HG03521 (cell line): ENCODE results near the gene CBX8.
"Not testable (repeated sequence)": the region's sequence is repeated elsewhere in the genome, so short reads cannot be mapped to it uniquely, and the experiment has no call there.

ENCODE experiments used
- ATAC-seq: cut with Tn5 transposase; IDR thresholded peaks from one replicate; pipeline ENCODE4 v1.9.1; 2021; ENCODE audit warnings: mild to moderate bottlenecking, moderate library complexity; ENCODE audit not compliant: unreplicated experiment

CBX8 gene

DNA sequence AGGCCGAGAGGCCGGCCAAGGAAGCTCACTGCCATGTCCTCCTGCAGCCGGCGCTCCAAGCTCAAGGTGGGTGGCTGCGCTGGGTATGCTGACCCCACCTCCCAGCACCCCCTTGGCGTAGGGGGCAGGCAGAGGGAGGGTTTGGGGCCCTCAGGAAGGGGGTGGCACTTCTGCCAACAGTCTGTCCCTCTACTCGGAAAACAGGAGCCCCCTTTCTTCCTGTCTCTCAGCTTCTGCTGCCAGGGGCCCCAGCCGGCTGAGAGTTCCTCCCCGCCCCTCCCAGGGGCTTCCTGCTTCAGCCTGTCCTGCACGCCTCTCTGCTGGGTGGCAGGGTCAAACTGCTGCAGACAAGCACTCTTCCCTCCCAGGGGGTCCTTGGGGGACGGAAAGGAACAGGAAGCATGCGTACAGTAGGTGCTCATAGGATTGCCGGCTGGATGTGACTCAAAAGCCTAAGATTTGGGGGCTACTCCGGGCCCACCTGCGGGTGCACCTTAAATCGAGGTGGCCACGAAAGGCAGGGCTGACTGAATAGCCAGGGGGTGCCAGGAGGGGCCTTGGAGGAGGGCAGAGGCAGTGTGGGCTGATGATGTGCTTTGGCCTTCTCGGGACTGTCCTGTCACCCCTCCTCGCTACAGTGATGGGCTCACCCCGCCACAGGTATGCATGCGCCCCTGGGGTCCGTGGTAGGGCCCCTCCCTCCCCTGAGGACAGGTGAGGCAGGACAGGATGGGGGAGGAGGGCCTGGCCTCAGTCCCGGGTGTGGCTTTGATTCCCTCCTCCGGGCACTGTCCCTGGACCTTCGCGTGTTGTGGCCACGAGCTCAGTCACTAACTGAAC lies 14.9 kb downstream of the CBX8 start:
- no peak for ATAC-seq

DNA sequence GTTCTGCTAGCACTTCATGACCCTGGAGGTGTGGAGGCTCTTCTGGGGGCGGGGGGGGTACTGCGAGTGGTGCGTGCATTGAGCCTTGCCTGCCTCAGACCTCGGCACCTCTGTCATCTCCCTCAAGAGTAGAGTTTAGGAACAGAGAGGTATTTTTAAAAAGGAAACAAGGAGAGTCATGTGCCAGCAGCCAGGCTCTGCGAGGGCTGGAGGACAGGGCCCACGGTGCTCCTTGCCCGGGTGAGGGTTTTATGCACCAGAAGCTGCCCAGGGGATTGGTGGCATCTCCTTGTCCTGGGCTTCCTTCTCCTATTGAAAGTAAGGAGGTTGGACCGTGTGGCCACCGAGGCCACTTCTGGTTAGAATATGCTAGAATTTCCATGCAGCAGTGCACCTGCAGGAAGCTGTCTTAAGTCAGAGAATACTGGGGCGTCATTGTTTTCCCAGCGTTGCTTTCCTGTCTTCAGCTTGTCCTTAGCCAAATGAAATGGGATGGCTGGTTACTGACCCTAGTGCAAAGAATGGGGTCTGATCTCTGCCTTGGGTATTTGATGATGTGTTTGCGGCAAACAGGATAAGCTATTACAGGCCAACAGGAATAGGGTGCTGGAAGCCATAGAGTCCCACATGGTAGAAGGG lies 15.7 kb downstream of the CBX8 start:
- no peak for ATAC-seq

DNA sequence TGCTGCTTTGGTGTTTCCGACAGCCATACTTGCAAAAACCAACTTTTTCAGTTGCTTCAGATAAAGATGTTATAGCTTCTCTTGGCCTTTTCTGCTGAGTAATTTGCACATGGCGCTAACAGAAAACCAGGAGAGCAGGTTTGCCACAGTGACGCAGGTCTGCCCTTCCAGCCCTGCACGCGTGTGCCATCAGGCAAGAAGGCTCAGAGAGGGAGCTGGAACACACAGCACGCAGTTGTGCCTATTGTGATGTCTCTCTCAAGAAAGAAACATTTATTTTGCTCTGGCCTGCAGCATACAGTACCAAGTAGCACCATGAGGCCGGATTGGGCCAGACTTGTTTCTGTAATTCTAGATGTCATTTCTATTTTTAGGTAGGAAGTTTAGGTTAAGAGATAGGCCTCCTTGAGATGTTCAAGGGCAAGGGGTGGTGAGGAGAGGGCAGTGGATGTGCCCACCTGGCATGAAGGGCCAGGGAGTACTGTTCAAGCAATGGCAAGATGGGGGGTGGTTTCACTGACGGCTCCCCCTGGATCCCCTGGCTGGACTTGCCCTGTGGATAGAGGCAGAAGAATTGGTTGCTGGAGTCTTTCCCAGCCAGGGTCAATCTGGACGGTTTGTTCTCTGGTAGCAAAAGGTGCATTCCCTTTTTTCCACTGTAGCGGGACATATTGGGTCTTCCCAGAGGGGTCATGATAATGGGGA lies 17.1 kb downstream of the CBX8 start:
- no peak for ATAC-seq

DNA sequence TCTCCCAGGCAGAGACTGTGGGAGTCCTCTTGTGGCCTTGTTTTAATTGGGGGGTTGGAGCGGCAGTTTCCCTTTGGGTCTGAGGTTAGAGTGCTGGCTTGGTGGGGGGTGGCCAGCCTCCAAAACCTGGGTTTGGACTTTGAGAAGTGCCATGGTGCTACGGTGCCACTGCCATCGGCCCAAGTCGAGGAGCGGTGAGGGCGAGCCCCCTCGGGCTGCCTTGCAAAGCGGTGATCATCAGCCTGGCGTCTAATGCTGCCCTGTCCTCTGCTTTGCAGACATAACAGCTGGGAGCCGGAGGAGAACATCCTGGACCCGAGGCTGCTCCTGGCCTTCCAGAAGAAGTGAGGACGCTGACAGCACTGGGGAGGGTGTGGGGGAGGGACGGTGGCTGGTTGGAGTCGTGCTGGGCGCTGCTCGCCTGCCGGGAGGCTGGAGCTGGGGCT lies 17.8 kb downstream of the CBX8 start:
- no peak for ATAC-seq

DNA sequence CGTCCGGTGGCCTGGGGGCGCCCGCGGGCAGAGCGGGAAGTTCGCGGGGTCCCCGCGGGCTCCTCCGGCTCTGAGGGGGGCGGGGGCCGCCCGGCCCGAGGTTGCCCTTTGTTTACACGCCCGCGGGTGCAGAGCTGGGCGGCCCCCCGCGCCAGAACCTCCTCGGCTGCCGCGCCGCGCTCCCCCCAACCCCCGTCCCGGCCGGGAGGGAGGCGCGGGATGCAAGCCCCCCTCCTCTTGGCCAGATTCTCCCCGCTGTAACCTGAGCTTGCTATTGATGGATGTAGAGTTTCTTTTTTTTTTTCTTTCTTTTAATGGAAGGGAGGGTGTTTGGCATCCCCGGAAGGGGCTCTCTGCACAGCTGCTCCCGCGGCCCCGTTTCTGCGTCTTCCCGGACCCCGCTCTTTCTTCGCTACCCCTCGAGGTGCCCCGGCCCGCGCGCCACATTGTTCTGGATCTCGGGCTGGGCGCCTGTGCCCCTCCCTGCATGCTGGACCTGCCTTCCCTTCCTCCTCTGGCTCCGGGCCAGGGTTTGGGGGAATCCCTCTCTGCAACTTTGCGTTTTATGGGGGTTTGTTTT lies 18.3 kb downstream of the CBX8 start:
- ATAC-seq, result no peak

DNA sequence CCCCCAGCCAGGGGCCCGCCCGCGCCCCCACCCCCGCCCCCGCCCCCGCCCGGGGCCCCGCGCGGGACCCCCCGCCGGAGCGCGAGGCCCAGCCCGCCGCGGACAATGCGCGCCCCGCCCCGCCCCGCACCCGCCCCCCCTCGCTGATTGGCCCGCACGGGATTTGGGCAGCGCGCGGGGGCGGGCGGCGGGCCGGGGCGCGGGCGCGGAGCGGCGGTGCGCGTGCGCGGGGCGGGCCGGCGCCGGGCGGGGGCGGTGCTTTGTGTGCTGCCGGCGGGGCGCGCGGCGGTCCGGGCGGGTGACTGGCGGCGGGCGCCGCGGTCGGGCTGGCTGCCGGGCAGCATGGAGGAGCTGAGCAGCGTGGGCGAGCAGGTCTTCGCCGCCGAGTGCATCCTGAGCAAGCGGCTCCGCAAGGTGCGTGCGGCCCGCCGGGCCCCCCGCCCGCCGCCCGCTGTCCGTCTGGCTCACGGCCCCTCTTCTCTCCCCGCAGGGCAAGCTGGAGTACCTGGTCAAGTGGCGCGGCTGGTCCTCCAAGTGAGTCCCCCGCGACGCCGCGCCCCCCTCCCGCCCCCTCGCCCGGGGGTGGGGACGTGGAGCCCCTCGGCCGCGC lies 18.9 kb downstream of the CBX8 start, which contains the start of gene CBX2:
CBX2 (plus strand) TSS at position 255 of the 610 bp plus-strand sequence; CDS start at position 343, 88 bp downstream.
- peak; percentile 74 for ATAC-seq

DNA sequence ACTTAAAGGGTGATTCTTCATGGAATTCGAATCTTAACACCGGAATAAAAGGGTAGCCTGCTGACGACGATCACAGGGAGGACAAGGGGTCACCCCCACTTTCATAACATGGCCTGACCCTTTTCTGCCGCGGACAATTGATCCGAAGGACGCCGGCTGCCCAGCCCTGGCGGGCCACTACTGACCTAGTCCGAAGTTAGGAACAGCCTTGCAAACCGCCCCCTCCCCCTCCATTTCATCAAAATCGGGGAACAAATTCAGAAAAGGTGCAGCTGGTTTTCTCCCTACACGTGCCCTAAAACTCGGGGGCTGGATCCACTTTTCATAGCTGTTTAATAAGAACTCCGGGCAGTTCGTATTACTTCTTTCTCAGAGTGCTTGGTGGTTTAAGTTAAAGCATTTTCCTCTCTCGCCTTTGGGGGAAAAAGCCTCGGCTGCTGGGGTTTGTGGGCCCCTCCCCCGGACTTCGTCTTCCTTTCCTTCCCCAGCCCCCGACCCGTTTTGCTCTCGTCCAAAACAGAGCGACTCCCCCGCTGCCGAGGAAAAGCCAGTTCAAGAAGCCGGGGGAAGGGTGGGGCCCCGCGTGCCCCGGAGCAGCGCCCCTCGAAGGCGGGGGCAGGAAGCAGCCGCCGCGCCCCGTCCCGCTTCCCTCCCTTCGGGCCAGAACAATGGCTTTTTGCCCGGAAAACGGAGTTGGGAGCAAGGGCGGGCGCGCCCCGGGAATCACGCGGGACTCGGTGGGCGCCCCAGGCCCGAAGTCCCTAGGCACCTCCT lies 19.6 kb downstream of the CBX8 start:
- peak; percentile 15 for ATAC-seq

DNA sequence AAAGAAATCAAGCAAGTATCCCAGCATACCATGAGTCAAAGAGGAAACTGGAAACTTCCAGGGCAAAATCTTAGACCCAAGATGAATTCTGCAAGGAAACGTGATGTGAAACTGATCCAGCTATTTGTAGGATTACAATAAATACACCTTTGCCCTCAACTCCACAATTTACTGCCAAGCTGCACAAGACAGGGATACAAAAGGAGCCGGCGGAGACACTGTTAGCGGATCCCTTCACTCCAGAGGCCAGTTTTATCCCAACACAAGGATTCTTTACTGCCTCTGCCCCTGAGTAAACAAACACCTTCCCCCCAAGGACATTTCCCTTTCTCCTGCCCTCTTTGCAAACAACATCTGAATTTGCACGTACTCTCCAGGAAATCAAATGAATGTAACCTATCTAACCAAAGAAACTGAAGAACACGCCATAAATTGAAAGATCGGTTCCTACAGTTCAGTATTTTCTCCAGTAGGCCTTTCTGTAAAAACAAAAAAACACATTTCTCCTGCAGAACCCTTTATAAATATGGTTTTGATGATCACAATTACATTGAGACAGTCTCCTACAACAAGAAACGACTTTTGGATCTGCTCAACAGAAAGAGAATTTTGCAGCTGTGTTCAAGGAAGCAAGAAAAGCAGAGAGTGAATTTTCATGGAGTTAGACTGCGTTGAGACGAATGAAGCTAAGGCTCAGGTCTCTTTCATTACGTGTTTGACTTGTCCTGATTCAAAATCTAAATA lies 20.3 kb downstream of the CBX8 start:
- no peak for ATAC-seq

DNA sequence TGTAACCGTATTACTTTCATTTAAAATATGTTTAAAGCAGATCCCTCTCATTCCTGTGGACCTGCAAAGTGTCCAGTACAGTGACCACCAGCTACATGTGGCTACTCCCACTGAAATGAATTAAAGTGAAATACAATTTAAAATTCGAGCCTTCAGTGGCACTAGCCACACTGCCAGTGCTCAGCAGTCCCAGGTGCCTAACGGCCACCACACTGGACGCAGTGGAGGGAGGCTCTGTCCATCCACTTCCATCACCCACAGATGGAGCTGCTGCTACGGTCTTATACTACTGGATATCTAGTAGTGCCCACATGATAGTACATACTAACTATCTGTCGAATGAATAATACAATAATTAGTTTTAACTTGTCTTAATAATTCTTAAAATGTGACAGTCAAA lies 21.2 kb downstream of the CBX8 start:
- ATAC-seq, result no peak

DNA sequence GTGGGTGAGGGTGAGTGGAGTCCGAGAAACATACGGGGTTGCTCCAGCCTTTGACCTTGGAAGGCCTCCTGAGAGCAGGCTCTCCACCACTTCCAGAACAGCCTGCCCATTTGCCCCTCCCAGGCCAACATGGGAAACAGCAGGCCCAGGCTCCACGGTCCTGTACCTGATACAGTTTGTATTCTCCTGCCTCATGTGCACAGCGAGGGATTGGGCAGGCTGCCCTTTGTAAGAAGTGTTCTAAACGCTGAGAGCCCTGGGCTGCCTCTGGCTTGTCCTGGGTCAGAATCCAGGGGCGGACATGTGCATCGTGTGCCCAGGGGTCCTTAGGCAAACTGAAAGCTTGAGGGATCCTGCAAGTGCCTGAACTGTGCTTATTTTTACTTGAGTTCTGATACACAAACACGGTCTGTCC lies 22.3 kb downstream of the CBX8 start:
- no peak for ATAC-seq

DNA sequence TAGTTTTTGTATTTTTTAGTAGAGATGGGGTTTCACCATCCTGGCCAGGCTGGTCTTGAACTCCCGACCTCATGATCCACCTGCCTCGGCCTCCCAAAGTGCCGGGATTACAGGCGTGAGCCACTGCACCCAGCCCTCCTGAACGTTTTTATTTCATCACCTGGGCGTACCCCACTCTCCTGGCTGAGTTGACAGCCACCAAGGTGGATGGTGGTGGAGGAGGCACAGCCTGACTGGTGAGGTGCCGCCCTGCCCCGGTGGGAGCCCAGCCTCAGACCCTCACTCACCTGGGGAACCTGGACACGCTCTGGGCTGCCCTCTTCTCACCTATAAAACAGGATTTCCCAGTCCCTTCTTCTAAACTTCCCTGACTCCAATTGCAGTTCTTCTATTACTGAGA lies 24.2 kb downstream of the CBX8 start:
- ATAC-seq, result not testable (repeated sequence)

DNA sequence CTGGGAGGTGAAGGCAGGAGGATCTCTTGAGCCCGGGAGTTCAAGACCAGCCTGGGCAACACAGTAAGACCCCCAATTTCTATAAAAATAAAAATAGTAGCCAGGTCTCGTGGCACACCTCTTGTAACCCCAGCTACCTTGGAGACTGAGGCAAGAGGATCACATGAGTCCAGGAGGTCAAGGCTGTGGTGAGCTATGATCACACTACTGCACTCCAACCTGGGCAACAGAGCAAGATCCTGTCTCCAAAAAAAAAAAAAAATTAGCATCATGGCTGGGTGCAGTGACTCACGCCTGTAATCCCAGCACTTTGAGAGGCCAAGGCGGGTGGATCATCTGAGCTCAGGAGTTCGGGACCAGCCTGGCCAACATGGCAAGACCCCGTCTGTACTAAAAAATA lies 25.6 kb downstream of the CBX8 start:
- ATAC-seq, result no peak

DNA sequence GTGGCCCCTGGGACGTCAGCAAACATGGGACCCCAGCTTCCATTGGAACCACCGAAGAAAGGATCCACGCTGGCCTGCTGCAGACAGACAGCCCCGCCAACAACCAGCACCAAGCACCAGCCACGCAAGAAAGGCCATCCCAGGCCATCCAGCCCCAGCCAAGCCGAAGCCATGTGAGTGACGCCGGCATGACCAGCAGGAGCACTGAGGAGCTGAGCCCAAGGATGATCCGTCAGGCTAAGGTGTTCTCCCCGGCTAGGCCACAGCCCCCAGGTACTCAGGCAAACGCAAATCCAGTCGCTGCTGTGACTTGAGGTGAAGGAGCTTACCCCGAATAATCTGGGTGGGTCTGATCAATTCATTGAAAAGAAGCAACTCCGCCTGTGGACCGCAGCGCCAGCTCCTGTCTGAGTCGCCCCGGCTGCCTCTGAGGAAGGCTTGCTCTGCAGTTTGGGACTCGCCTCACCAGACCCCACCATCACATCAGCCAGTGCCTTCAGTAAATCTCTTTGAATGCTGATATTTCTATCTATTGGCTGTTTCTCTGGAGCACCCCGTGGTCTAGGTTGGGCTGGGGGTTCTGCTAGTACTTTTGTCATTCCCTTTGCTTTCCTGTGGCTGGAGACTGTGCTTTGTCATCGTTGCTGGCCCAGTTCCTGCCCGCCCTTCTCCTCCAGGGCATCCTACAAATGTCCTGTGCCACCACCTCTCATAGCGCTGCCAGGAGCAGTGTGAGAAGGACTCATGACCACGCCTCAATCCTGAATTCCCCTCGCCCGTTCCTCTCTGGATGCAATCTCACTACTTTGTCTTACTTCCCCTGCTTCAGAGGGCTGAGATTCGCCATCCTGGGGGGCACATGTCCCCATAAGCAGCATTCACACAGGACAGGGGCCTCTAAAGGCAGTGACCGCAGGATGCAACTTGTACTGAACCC lies 27.0 kb downstream of the CBX8 start:
- no peak for ATAC-seq

DNA sequence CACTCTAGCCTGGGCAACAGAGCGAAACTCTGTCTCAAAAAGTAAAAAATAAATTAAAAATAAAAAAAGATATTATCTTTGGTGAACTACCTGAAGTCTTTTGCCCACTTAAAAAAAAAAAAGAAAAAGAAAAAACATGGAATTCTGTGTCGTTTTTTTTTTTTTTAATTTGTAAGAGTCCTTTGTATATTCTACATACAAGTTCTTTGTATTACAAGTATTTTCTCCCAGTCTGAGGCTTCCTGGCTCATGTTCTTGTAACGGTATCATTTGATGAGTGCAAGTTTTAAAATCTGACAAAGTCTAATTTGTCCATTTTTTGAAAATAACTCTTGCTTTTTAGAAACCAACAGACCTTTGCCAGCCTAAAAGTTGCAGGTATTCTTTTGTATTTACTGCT lies 31.2 kb downstream of the CBX8 start:
- ATAC-seq, result no peak

DNA sequence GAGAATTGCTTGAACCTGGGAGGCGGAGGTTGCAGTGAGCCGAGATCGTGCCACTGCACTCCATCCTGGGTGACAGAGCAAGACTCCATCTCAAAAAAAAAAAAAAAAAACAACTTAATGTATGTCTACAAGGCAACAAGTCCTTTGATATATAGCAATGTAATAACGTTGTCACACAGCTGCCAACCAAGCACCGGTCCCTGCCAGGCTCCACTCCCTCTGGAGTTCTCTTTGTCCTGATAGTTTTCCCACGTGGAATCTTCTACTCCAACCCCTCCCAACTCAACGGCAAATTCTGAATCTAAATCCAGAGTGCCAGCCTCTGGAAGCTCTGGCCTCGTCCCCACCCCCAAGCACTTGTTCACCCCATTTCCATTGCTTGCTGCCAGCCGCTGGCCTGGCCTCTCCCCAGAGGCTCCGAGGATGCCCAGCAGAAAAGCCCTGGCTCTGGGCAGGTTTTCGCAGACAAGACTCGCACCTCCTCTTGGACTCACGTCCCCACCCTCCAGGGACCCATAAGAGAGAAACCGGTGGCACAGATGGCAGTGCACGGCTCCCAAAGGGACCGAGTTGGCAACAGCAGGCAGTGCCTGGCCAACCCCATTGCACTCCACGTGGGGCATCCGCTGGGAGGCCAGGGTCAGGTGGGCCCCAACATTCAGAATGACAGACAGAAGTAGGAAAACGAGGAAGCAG lies 34.8 kb downstream of the CBX8 start:
- no peak for ATAC-seq

DNA sequence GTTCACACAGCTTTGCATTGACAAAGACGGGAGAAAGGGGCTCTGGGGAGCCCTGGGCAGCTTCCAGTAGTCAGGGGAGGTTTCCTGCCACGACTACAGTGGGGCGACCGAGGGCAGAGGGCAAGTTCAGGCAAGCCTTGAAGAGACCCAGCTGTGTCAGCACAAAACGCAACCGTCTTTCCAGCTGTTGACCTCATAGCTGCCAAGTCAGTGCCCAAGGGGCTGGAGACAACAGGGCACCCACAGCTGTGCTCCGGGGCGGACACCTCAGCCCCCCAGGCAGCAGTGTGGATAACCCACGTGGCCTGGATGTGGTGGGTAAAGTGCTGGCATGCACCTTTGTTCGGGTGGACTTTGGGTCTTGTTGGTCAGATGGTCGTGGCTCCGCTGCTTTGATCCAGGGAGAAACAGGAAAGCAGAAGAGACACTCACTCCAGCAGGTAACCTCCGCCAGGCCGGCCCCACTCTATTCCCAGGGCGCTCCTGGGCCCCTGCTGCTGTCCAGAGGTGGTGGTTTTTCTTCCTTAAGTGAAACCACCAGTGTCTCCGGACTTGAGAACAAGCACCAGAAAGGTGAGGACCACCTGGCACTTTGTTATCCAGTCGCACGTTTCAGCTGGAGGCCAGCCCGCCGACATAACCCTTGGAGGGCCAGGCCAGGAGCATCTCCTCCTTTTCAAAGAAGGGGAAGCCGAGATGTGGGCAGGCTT lies 36.5 kb downstream of the CBX8 start:
- no peak for ATAC-seq

DNA sequence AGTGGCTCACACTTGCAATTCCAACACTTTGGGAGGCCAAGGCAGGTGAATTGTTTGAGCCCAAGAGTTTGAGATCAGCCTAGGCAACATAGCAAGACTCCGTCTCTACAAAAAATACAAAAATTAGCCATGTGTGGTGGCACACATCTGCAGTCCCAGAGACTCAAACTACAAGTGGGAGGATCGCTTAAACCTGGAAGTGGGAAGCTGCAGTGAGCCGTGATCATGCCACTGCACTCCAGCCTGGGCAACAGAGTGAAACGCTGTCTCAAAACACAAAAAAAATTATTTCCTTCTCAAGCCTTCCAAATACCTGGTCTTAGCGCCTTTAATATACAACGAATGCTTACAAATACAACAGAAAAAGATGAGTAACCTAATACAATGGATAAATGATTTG lies 38.6 kb downstream of the CBX8 start:
- no peak for ATAC-seq
